ENCODE results near the gene GABRG3.

Gene GABRG3

DNA sequence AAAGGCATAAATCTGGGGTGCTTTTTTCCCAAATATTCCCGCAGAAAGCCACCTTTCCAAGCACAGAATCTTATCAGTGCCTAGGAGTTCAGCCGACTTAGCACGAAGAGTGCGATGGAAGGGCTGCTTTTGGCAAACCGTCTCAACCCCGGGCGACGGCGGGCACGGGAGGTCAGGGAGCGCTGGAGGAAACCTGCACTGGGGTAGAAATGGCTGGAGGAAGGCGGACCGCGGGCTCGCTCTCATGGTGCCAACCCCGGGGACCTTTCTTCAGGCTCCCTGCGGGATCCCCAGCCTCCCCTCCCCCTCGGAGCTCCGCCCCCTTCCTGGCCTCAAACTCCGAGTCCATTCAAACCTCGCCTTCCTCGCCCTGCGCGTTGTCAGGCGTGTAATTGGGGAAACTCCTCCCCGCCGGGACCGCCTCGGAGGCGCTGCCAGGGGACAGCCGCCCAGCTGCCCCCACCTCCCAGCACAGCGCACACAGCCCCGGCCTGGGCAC is at the start of gene GABRG3:
Gene GABRG3 (plus strand): TSS at position 470 of the 499 bp plus-strand sequence.
- H3K4me3 ChIP-seq (ENCODE audit: low read depth, low read length), result no peak within 1 kb of the TSS
- TF ChIP-seq, protein P1, sequence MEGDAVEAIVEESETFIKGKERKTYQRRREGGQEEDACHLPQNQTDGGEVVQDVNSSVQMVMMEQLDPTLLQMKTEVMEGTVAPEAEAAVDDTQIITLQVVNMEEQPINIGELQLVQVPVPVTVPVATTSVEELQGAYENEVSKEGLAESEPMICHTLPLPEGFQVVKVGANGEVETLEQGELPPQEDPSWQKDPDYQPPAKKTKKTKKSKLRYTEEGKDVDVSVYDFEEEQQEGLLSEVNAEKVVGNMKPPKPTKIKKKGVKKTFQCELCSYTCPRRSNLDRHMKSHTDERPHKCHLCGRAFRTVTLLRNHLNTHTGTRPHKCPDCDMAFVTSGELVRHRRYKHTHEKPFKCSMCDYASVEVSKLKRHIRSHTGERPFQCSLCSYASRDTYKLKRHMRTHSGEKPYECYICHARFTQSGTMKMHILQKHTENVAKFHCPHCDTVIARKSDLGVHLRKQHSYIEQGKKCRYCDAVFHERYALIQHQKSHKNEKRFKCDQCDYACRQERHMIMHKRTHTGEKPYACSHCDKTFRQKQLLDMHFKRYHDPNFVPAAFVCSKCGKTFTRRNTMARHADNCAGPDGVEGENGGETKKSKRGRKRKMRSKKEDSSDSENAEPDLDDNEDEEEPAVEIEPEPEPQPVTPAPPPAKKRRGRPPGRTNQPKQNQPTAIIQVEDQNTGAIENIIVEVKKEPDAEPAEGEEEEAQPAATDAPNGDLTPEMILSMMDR (IDR thresholded peaks at IDR 0.05; ENCODE audit: insufficient read depth, low read depth, low read length, missing control alignments), result no peak
- no peak for DNase-seq (ENCODE audit: low read depth)

DNA sequence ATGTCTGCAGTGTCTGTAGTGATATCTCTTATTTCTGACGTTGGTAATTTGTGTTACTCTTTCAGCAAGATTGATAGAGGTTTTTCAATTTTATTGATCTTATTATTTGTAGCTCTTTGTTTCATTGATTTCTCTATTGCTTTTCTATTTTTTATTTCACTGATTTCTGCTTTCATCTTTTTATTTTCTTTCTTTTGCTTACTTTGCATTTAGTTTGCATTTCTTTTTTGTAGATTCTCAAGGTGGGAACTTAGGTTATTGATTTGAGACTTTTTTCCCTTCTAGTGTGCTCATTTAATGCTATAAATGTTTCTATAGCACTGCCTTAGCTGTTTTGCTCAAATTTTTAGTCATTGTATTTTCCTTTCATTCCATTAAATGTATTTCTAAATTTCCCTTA is 49.5 kb upstream of the GABRG3 start:
- no peak overlapping the region for H3K4me3 ChIP-seq (ENCODE audit: low read depth, low read length)
- TF ChIP-seq, protein P1 (IDR thresholded peaks at IDR 0.05; ENCODE audit: insufficient read depth, low read depth, low read length, missing control alignments), result no peak
- no peak for DNase-seq (ENCODE audit: low read depth)

DNA sequence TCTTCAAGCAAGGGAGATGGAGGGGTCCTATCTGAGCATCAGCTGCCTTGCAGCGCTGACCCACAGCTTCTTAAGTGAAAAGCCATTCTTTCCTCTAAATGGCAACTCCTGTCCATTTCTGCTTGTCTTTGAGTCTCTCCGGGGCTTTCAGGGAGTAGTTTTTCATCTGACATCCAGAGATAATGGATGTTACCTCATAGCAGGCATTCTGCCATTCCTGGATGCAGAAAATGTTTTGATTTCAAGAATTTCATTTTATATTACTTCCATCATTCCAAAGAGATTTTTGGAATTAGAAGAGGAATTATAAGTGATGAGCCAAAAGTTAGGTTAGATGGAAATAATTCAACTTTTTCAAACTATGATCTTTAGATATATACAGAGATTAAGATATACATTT is 44.9 kb upstream of the GABRG3 start:
- no peak for DNase-seq (ENCODE audit: low read depth)
- TF ChIP-seq, protein P1 (IDR thresholded peaks at IDR 0.05; ENCODE audit: insufficient read depth, low read depth, low read length, missing control alignments), result no peak
- no peak overlapping the region for H3K4me3 ChIP-seq (ENCODE audit: low read depth, low read length)

DNA sequence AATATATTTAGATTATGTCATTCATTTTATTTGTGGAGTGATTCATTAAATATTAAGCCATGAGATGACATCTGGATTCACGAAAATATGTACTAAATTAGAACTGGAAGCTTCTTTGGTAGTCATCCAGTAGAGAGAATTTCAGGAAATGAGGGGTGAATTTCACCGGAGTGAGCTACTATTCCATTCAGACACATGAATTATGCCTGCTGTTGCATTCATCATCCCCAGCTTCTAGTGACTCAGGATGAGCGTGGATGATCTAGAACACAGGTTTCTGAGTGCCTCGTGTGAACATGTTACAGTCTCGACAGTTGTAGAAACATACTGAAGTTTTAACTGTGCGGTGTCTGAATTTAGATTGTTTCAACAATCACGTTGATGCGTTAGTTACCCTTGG is 42.9 kb upstream of the GABRG3 start:
- TF ChIP-seq, protein P1 (IDR thresholded peaks at IDR 0.05; ENCODE audit: insufficient read depth, low read depth, low read length, missing control alignments), result no peak
- DNase-seq (ENCODE audit: low read depth), result no peak
- H3K4me3 ChIP-seq (ENCODE audit: low read depth, low read length), result no peak overlapping the region

DNA sequence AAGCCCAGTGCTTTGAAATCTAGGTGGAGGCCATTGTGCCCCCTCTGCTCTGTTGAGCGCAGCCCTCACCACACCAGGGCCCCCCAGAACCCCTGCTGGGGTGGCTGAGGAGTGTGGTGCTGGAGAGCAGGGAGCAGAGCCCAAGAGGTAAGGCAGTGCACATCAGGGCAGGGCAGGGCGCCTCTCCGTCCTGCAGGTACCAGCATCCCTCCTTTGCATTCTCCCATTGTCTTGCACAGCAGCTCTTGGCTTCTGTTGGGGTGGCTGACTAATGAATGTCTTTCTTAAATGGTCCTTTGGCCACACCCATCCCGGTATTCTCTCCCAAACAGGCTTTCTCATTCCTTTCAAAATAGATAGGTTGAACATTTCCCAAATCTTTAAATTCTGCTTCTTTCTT is 41.4 kb upstream of the GABRG3 start:
- H3K4me3 ChIP-seq (ENCODE audit: low read depth, low read length), result no peak overlapping the region
- no peak for DNase-seq (ENCODE audit: low read depth)
- TF ChIP-seq, protein P1 (IDR thresholded peaks at IDR 0.05; ENCODE audit: insufficient read depth, low read depth, low read length, missing control alignments), result no peak

DNA sequence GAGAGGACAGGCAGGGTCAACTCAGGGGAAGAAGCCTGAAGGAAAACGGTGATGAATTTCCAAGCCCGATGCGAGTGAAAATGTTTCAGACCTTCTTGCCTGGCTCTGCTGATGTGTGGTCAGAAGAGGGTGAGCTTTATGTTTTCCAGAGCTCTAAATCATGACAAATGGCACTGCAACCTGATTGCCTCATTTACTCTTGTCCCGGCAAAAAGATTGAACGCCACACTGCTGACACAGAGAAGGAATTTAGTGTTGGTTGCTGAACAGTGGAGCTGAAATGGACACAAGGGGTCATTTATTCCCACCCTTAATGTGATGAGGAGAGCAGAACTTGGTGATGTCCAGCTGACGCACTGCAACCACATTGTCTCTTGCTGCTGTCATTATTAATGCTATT is 36.1 kb upstream of the GABRG3 start:
- TF ChIP-seq, protein P1 (IDR thresholded peaks at IDR 0.05; ENCODE audit: insufficient read depth, low read depth, low read length, missing control alignments), result no peak
- no peak for DNase-seq (ENCODE audit: low read depth)
- no peak overlapping the region for H3K4me3 ChIP-seq (ENCODE audit: low read depth, low read length)

DNA sequence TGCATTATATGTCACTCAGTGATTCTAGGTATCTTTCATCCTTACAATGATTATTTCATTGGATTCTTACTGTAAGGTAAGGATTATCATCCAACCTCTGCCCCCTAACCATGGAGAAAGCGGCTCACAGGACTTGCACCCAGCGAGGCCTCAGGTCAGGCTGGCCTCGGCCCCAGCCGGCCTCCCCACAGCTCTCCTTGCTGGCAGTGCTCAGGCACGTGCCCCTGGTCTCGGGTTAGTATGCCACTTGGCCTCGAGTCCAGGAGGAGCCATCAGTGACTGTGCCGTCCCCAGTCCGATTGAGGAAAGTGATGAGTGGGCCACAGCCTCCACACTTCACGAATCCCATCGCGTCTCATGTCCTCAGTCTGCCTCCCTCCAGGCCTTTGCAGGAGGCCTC is 35.7 kb upstream of the GABRG3 start:
- no peak overlapping the region for H3K4me3 ChIP-seq (ENCODE audit: low read depth, low read length)
- TF ChIP-seq, protein P1 (IDR thresholded peaks at IDR 0.05; ENCODE audit: insufficient read depth, low read depth, low read length, missing control alignments), result no peak
- no peak for DNase-seq (ENCODE audit: low read depth)

Data from GM12865 (cell line).